Mesendoderm (in vitro differentiated cells): ENCODE measurements around the gene CDC42EP3.

Experiments used
- DNase-seq: peaks from one replicate; pipeline ENCODE4 v3.0.0; 2013
- H2AK5ac ChIP-seq: 2 replicates; pipeline ENCODE4 v1.6.1; 2013; ENCODE audit warnings: low read length, inconsistent platforms
- H2BK120ac ChIP-seq: 2 replicates; pipeline ENCODE4 v1.6.1; 2013; ENCODE audit warnings: low read depth, mild to moderate bottlenecking, low read length, moderate library complexity, mixed read lengths
- H2BK15ac ChIP-seq: replicated peaks from 2 replicates; pipeline ENCODE4 v1.6.1; 2013; ENCODE audit warnings: low read depth, mild to moderate bottlenecking, moderate library complexity
- H2BK5ac ChIP-seq: 2 replicates; pipeline ENCODE4 v1.6.1; 2013; ENCODE audit warnings: low read length, inconsistent platforms
- H3K18ac ChIP-seq: 2 replicates; pipeline ENCODE4 v1.6.1; 2013; ENCODE audit warnings: mild to moderate bottlenecking, low read length, mixed read lengths
- H3K23ac ChIP-seq: one replicate; pipeline ENCODE4 v1.6.1; 2013; ENCODE audit warnings: low read length
- H3K27ac ChIP-seq: 2 replicates; pipeline ENCODE4 v1.5.1; 2013; ENCODE audit warnings: low read depth, mild to moderate bottlenecking, inconsistent platforms, low read length, moderate library complexity
- H3K27me3 ChIP-seq: 2 replicates; pipeline ENCODE4 v1.6.1; 2013; ENCODE audit warnings: low read length, control low read depth, mild to moderate bottlenecking, inconsistent platforms; ENCODE audit not compliant: insufficient read depth, poor library complexity
- H3K36me3 ChIP-seq: 2 replicates; pipeline ENCODE4 v1.6.1; 2013; ENCODE audit warnings: low read length, inconsistent platforms; ENCODE audit not compliant: control insufficient read depth, insufficient read depth
- H3K4ac ChIP-seq: one replicate; pipeline ENCODE4 v1.6.1; 2013; ENCODE audit warnings: low read depth, mild to moderate bottlenecking, low read length, moderate library complexity
- H3K4me1 ChIP-seq: 2 replicates; pipeline ENCODE4 v1.6.1; 2013; ENCODE audit warnings: low read depth, low read length, inconsistent platforms; ENCODE audit not compliant: control insufficient read depth
- H3K4me2 ChIP-seq: 2 replicates; pipeline ENCODE4 v1.6.1; 2013; ENCODE audit warnings: low read length
- H3K4me3 ChIP-seq: 2 replicates; pipeline ENCODE4 v1.5.1; 2013; ENCODE audit warnings: mild to moderate bottlenecking, low read length
- H3K56ac ChIP-seq: one replicate; pipeline ENCODE4 v1.6.1; 2013; ENCODE audit warnings: low read length
- H3K79me1 ChIP-seq: 2 replicates; pipeline ENCODE4 v1.6.1; 2013; ENCODE audit warnings: low read length, inconsistent platforms
- H3K79me2 ChIP-seq: 2 replicates; pipeline ENCODE4 v1.6.1; 2013; ENCODE audit warnings: mild to moderate bottlenecking, low read length; ENCODE audit not compliant: control insufficient read depth, insufficient read depth
- H3K9ac ChIP-seq: 2 replicates; pipeline ENCODE4 v1.6.1; 2013; ENCODE audit warnings: low read length, inconsistent platforms
- H4K5ac ChIP-seq: one replicate; pipeline ENCODE4 v1.6.1; 2013; ENCODE audit warnings: low read length
- H4K8ac ChIP-seq: one replicate; pipeline ENCODE4 v1.6.1; 2013; ENCODE audit warnings: low read depth, mild to moderate bottlenecking, control low read depth, low read length, moderate library complexity
- WGBS: extraction: QIAGEN DNeasy Blood & Tissue Kit; methylation state at CpG from one replicate; pipeline ENCODE4 v1.1.7; 2013; ENCODE audit warnings: low lambda C conversion rate, missing lambda C conversion rate; ENCODE audit not compliant: insufficient coverage; ENCODE audit errors: extremely low coverage; 5-methylcytosine and 5-hydroxymethylcytosine counted together

CDC42EP3 gene

GRCh38 chr2:37629529-37629928 is 41.9 kb downstream of the CDC42EP3 start:
- Histone ChIP-seq H3K4me1 (peaks cover 2% of the 10 kb centered on the region), H3K4ac (no peak overlapping the region), H3K4me3 (no peak overlapping the region), H4K5ac (no peak overlapping the region), H3K27me3 (no peaks in the 10 kb centered on the region), H2BK120ac (no peak overlapping the region), H3K18ac (no peak overlapping the region), H3K79me2 (no peaks in the 10 kb centered on the region), H2AK5ac (no peak overlapping the region), H2BK5ac (no peak overlapping the region), H3K56ac (no peak overlapping the region), H3K27ac (no peak overlapping the region), H2BK15ac (no peak overlapping the region), H3K36me3 (no peaks in the 10 kb centered on the region), H3K79me1 (no peaks in the 10 kb centered on the region), H3K23ac (no peak overlapping the region), H3K9ac (no peak overlapping the region), H4K8ac (no peak overlapping the region), H3K4me2 (no peak overlapping the region)
- no peak for DNase-seq
- no CpG with 5 or more reads among the region's 3 CpGs for WGBS

GRCh38 chr2:37627710-37628109 is 43.7 kb downstream of the CDC42EP3 start:
- H3K4me3 ChIP-seq: no peak overlapping the region
- H3K56ac ChIP-seq: no peak overlapping the region
- no peaks in the 10 kb centered on the region for H3K79me2 ChIP-seq
- H3K4ac ChIP-seq: no peak overlapping the region
- H3K18ac ChIP-seq: no peak overlapping the region
- peak; percentile 17 for DNase-seq
- H3K9ac ChIP-seq: no peak overlapping the region
- peaks cover 2% of the 10 kb centered on the region for H3K4me1 ChIP-seq
- H4K8ac ChIP-seq: no peak overlapping the region
- no peaks in the 10 kb centered on the region for H3K27me3 ChIP-seq
- no peak overlapping the region for H2BK120ac ChIP-seq
- H2BK5ac ChIP-seq: no peak overlapping the region
- H3K27ac ChIP-seq: no peak overlapping the region
- H2AK5ac ChIP-seq: no peak overlapping the region
- no peak overlapping the region for H3K23ac ChIP-seq
- H3K36me3 ChIP-seq: no peaks in the 10 kb centered on the region
- no peak overlapping the region for H4K5ac ChIP-seq
- no peaks in the 10 kb centered on the region for H3K79me1 ChIP-seq
- H2BK15ac ChIP-seq: no peak overlapping the region
- H3K4me2 ChIP-seq: no peak overlapping the region

GRCh38 chr2:37625796-37626571 is 45.5 kb downstream of the CDC42EP3 start:
- H3K9ac ChIP-seq: no peak overlapping the region
- DNase-seq: no peak
- H3K4me3 ChIP-seq: no peak overlapping the region
- no CpG with 5 or more reads among the region's 11 CpGs for WGBS
- no peak overlapping the region for H3K27ac ChIP-seq
- H3K36me3 ChIP-seq: no peaks in the 10 kb centered on the region
- no peaks in the 10 kb centered on the region for H3K79me2 ChIP-seq
- H4K8ac ChIP-seq: no peak overlapping the region
- H3K4me2 ChIP-seq: no peak overlapping the region
- H2BK120ac ChIP-seq: no peak overlapping the region
- no peaks in the 10 kb centered on the region for H3K79me1 ChIP-seq
- no peaks in the 10 kb centered on the region for H3K4me1 ChIP-seq
- no peak overlapping the region for H3K4ac ChIP-seq
- no peak overlapping the region for H3K18ac ChIP-seq
- no peak overlapping the region for H3K56ac ChIP-seq
- no peak overlapping the region for H2BK15ac ChIP-seq
- no peak overlapping the region for H4K5ac ChIP-seq
- no peak overlapping the region for H3K23ac ChIP-seq
- no peak overlapping the region for H2AK5ac ChIP-seq
- no peak overlapping the region for H2BK5ac ChIP-seq
- no peaks in the 10 kb centered on the region for H3K27me3 ChIP-seq

GRCh38 chr2:37625156-37625555 is 46.3 kb downstream of the CDC42EP3 start:
- no peak overlapping the region for H3K27ac ChIP-seq
- H3K4me3 ChIP-seq: no peak overlapping the region
- H3K56ac ChIP-seq: no peak overlapping the region
- H3K4me2 ChIP-seq: no peak overlapping the region
- H4K5ac ChIP-seq: no peak overlapping the region
- H3K23ac ChIP-seq: no peak overlapping the region
- no peaks in the 10 kb centered on the region for H3K27me3 ChIP-seq
- H4K8ac ChIP-seq: no peak overlapping the region
- no peaks in the 10 kb centered on the region for H3K79me1 ChIP-seq
- H3K79me2 ChIP-seq: no peaks in the 10 kb centered on the region
- no peak overlapping the region for H3K9ac ChIP-seq
- no peak overlapping the region for H2BK5ac ChIP-seq
- no peak overlapping the region for H2BK15ac ChIP-seq
- H2BK120ac ChIP-seq: no peak overlapping the region
- no peak for DNase-seq
- H3K36me3 ChIP-seq: no peaks in the 10 kb centered on the region
- no peak overlapping the region for H2AK5ac ChIP-seq
- H3K18ac ChIP-seq: no peak overlapping the region
- no peak overlapping the region for H3K4ac ChIP-seq
- no peaks in the 10 kb centered on the region for H3K4me1 ChIP-seq

- WGBS: no CpG with 5 or more reads among the region's 8 CpGs
Observed at GRCh38 chr2:37623971-37624900, 47.2 kb downstream of the CDC42EP3 start.

More at GRCh38 chr2:37623971-37624900, 47.2 kb downstream of the CDC42EP3 start:
- Histone ChIP-seq H3K27ac (no peak overlapping the region), H3K18ac (no peak overlapping the region), H3K4me3 (no peak overlapping the region), H2BK15ac (no peak overlapping the region), H3K56ac (no peak overlapping the region), H3K23ac (no peak overlapping the region), H2AK5ac (no peak overlapping the region), H3K79me2 (no peaks in the 10 kb centered on the region), H3K4me2 (no peak overlapping the region), H2BK5ac (no peak overlapping the region), H4K8ac (no peak overlapping the region), H3K36me3 (no peaks in the 10 kb centered on the region), H2BK120ac (no peak overlapping the region), H3K27me3 (no peaks in the 10 kb centered on the region), H3K4ac (no peak overlapping the region), H3K4me1 (no peaks in the 10 kb centered on the region), H4K5ac (no peak overlapping the region), H3K79me1 (no peaks in the 10 kb centered on the region), H3K9ac (no peak overlapping the region)
- no peak for DNase-seq
